ENCODE measurements around the gene CRIP2. TPM values are rescaled to one million over a fixed set of nuclear protein-coding genes. Genes with fewer than 3 reads are reported as not detected.
A peak's percentile ranks its signal among the peaks of the same experiment; 100 is the strongest.

The CRIP2 gene
- total and polyA plus RNA-seq, 2 of the 13 experiments (the other 11 are each of a cell fraction or from before 2014, with no cell fraction given), result 31.6 to 37.9 TPM

- TF ChIP-seq ZBTB10 (CRISPR knock-in tag; IDR thresholded peaks at IDR 0.05; ENCODE audit: borderline replicate concordance), result no peak
- TF ChIP-seq NR2C2 (CRISPR knock-in tag; IDR thresholded peaks at IDR 0.05; ENCODE audit: borderline replicate concordance), result peak; percentile 1; the same call in 1 of the 2 replicates
- no peak for TF ChIP-seq XRCC5 (optimal IDR thresholded peaks at IDR 0.05; ENCODE audit: low read length)
- TF ChIP-seq ZNF234 (CRISPR knock-in tag; conservative IDR thresholded peaks at IDR 0.05), result peak; percentile 77; the same call in 1 of the 2 replicates
- TF ChIP-seq CEBPB (IDR thresholded peaks at IDR 0.05; ENCODE audit: borderline replicate concordance, low read depth, low read length), result no peak
- peak; percentile 43; the same call in 1 of the 2 replicates for TF ChIP-seq HNF1B (CRISPR knock-in tag; IDR thresholded peaks at IDR 0.05)
- TF ChIP-seq ZNF10 (CRISPR knock-in tag; IDR thresholded peaks at IDR 0.05; ENCODE audit: borderline replicate concordance, low read depth), result no peak
- no peak for TF ChIP-seq ZNF292 (CRISPR knock-in tag; IDR thresholded peaks at IDR 0.05; ENCODE audit: borderline replicate concordance, low read depth)
- TF ChIP-seq RBFOX2 (IDR thresholded peaks at IDR 0.05; ENCODE audit: low read depth, low read length), result peak; percentile 76
- no peak for TF ChIP-seq REXO4 (CRISPR knock-in tag; IDR thresholded peaks at IDR 0.05; ENCODE audit: borderline replicate concordance)
- TF ChIP-seq ZNF354B (CRISPR knock-in tag; IDR thresholded peaks at IDR 0.05), result no peak
- TF ChIP-seq ZNF780A (CRISPR knock-in tag; IDR thresholded peaks at IDR 0.05), result no peak
- no peak for TF ChIP-seq ZNF326 (CRISPR knock-in tag; IDR thresholded peaks at IDR 0.05; ENCODE audit: borderline replicate concordance)
- TF ChIP-seq ARHGAP35 (CRISPR knock-in tag; IDR thresholded peaks at IDR 0.05; ENCODE audit: borderline replicate concordance), result no peak
- TF ChIP-seq ZZZ3 (CRISPR knock-in tag; IDR thresholded peaks at IDR 0.05; ENCODE audit: borderline replicate concordance), result no peak
- TF ChIP-seq KLF16 (CRISPR knock-in tag; IDR thresholded peaks at IDR 0.05), result peak in 1 of 2 experiments; percentile 47; a peak in 1 of 4 replicates
- no peak for TF ChIP-seq ZNF124 (CRISPR knock-in tag; IDR thresholded peaks at IDR 0.05)
- TF ChIP-seq IRF1 (CRISPR knock-in tag; IDR thresholded peaks at IDR 0.05; ENCODE audit: low read depth), result no peak
- peak; percentile 84 for TF ChIP-seq TFDP1 (CRISPR knock-in tag; IDR thresholded peaks at IDR 0.05; ENCODE audit: borderline replicate concordance)
- no peak for TF ChIP-seq CCAR2 (optimal IDR thresholded peaks at IDR 0.05; ENCODE audit: low read depth, low read length)
- TF ChIP-seq EHMT2 (IDR thresholded peaks at IDR 0.05; ENCODE audit: borderline replicate concordance, low read depth, low read length), result no peak
- TF ChIP-seq MATR3 (CRISPR knock-in tag; IDR thresholded peaks at IDR 0.05), result no peak
- TF ChIP-seq ZNF468 (CRISPR knock-in tag; IDR thresholded peaks at IDR 0.05), result no peak
Observed at GRCh38 chr14:105527826-105528585, 53.4 kb downstream of the CRIP2 start (continued).

All from HepG2 (cell line).